Glutamatergic neuron (in vitro differentiated cells): ENCODE results near the gene TRPV4. TPM values are rescaled to one million over a fixed set of nuclear protein-coding genes. Genes with fewer than 3 reads are reported as not detected.
A peak's percentile ranks its signal among the peaks of the same experiment; 100 is the strongest.

Experiments
- DNase-seq: peaks from one replicate; pipeline ENCODE4 v3.0.0; 2022
- H3K27ac Mint-ChIP-seq: one replicate; pipeline ENCODE4 v1.8.0; 2020; ENCODE audit warnings: mild to moderate bottlenecking, mixed read lengths, inconsistent platforms; ENCODE audit not compliant: unreplicated experiment
- H3K27me3 Mint-ChIP-seq: one replicate; pipeline ENCODE4 v1.8.0; 2020; ENCODE audit warnings: mild to moderate bottlenecking, moderate library complexity, mixed read lengths, inconsistent platforms; ENCODE audit not compliant: unreplicated experiment
- H3K36me3 Mint-ChIP-seq: one replicate; pipeline ENCODE4 v1.8.0; 2020; ENCODE audit warnings: mild to moderate bottlenecking, mixed read lengths, inconsistent platforms; ENCODE audit not compliant: unreplicated experiment
- H3K4me1 Mint-ChIP-seq: one replicate; pipeline ENCODE4 v1.8.0; 2020; ENCODE audit warnings: mild to moderate bottlenecking, low read depth, mixed read lengths, inconsistent platforms; ENCODE audit not compliant: unreplicated experiment
- H3K4me3 Mint-ChIP-seq: one replicate; pipeline ENCODE4 v1.8.0; 2020; ENCODE audit warnings: mild to moderate bottlenecking, mixed read lengths, inconsistent platforms; ENCODE audit not compliant: unreplicated experiment
- H3K9me3 Mint-ChIP-seq: one replicate; pipeline ENCODE4 v1.8.0; 2020; ENCODE audit warnings: mild to moderate bottlenecking, moderate library complexity, mixed read lengths, inconsistent platforms; ENCODE audit not compliant: unreplicated experiment
- total RNA-seq: library from RNA; stranded (reverse); fragmentation: NEBNext Ultra II Directional; extraction: Animal tissue kit (Norgen Biotek cat#: 25700); gene quantifications from one replicate; pipeline ENCODE4 v1.2.1, GENCODE V29; 2021; ENCODE audit not compliant: unreplicated experiment
- TF ChIP-seq, protein P1 (sequence below): fragments of 200-600 bp; sonication (generic); IDR thresholded peaks from one replicate; pipeline ENCODE4 v1.5.0; 2021; ENCODE audit not compliant: partially characterized antibody, unreplicated experiment

TRPV4 gene
- total RNA-seq, 1 donor from 2014 or later, result 0.17 TPM

- Mint-ChIP-seq H3K4me1 (no peaks in the 10 kb centered on the region), H3K27ac (no peak overlapping the region), H3K4me3 (no peak overlapping the region), H3K36me3 (peaks cover 9% of the 10 kb centered on the region), H3K27me3 (peaks cover 5% of the 10 kb centered on the region), H3K9me3 (peaks cover 5% of the 10 kb centered on the region)
- TF ChIP-seq, protein P1, sequence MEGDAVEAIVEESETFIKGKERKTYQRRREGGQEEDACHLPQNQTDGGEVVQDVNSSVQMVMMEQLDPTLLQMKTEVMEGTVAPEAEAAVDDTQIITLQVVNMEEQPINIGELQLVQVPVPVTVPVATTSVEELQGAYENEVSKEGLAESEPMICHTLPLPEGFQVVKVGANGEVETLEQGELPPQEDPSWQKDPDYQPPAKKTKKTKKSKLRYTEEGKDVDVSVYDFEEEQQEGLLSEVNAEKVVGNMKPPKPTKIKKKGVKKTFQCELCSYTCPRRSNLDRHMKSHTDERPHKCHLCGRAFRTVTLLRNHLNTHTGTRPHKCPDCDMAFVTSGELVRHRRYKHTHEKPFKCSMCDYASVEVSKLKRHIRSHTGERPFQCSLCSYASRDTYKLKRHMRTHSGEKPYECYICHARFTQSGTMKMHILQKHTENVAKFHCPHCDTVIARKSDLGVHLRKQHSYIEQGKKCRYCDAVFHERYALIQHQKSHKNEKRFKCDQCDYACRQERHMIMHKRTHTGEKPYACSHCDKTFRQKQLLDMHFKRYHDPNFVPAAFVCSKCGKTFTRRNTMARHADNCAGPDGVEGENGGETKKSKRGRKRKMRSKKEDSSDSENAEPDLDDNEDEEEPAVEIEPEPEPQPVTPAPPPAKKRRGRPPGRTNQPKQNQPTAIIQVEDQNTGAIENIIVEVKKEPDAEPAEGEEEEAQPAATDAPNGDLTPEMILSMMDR, result no peak
- no peak for DNase-seq
Observed at GRCh38 chr12:109778684-109779083, 54.5 kb downstream of the TRPV4 start.

DNA sequence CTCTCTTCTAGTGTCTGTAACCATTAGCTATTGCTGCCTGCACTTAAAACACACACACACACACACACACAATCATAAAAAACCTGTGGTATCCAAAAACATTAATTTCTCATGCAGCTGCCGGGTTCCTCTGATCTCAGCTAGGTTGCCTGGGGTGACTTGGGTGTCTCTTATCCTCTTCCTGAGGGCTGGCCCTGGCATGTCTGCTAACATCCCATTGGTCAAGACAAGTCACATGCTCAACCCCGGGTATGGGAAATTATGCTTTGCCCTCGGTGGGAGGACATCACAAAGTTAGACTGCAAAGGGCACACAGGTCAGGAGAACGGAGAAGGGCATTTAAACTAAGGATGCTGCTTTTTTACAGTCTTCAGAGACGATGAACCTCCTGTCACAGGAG is 55.7 kb downstream of the TRPV4 start:
- peaks cover 9% of the 10 kb centered on the region for H3K36me3 Mint-ChIP-seq
- no peak for DNase-seq
- H3K27ac Mint-ChIP-seq, result no peak overlapping the region
- H3K4me1 Mint-ChIP-seq, result no peaks in the 10 kb centered on the region
- no peak overlapping the region for H3K4me3 Mint-ChIP-seq
- H3K9me3 Mint-ChIP-seq, result peaks cover 7% of the 10 kb centered on the region
- peaks cover 7% of the 10 kb centered on the region for H3K27me3 Mint-ChIP-seq
- TF ChIP-seq, protein P1, result no peak

GRCh38 chr12:109776624-109777023 is 56.6 kb downstream of the TRPV4 start:
- Mint-ChIP-seq H3K9me3 (peaks cover 5% of the 10 kb centered on the region), H3K36me3 (peaks cover 4% of the 10 kb centered on the region), H3K4me1 (no peaks in the 10 kb centered on the region), H3K27me3 (peaks cover 7% of the 10 kb centered on the region), H3K27ac (no peak overlapping the region), H3K4me3 (no peak overlapping the region)
- DNase-seq, result no peak
- TF ChIP-seq, protein P1, result no peak

GRCh38 chr12:109775172-109775881 is 57.9 kb downstream of the TRPV4 start:
- Mint-ChIP-seq H3K4me3 (no peak overlapping the region), H3K9me3 (peaks cover 3% of the 10 kb centered on the region), H3K4me1 (peaks cover 2% of the 10 kb centered on the region), H3K27ac (no peak overlapping the region), H3K36me3 (peaks cover 4% of the 10 kb centered on the region), H3K27me3 (peaks cover 10% of the 10 kb centered on the region)
- TF ChIP-seq, protein P1, result peak; percentile 79
- DNase-seq, result peak; percentile 87

- H3K27ac Mint-ChIP-seq, result no peak overlapping the region
- DNase-seq, result no peak
Observed at GRCh38 chr12:109773384-109774011, 59.7 kb downstream of the TRPV4 start.

More at GRCh38 chr12:109773384-109774011, 59.7 kb downstream of the TRPV4 start:
- Mint-ChIP-seq H3K4me1 (peaks cover 2% of the 10 kb centered on the region), H3K9me3 (peaks cover 2% of the 10 kb centered on the region), H3K4me3 (no peak overlapping the region), H3K27me3 (peaks cover 8% of the 10 kb centered on the region), H3K36me3 (no peaks in the 10 kb centered on the region)
- TF ChIP-seq, protein P1, result no peak
